ENCODE data around the gene MBNL1.

DNA sequence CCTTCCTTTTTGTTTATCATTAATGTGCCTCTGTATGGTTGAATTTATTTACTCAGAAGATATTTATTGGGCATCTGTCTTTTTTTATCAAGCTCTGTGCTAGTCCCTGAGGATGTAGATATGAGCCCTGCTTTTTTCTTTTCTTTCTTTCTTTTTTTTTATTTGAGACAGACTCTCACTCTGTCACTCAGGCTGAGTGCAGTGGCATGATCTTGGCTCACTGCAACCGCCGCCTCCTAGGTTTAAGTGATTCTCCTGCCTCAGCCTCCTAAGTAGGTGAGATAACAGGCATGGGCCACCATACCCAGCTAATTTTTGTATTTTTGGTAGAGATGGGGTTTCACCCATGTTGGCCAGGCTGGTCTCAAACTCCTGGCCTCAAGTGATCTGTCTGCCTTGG lies 58.5 kb downstream of the MBNL1 start:
- TF ChIP-seq, protein P1, sequence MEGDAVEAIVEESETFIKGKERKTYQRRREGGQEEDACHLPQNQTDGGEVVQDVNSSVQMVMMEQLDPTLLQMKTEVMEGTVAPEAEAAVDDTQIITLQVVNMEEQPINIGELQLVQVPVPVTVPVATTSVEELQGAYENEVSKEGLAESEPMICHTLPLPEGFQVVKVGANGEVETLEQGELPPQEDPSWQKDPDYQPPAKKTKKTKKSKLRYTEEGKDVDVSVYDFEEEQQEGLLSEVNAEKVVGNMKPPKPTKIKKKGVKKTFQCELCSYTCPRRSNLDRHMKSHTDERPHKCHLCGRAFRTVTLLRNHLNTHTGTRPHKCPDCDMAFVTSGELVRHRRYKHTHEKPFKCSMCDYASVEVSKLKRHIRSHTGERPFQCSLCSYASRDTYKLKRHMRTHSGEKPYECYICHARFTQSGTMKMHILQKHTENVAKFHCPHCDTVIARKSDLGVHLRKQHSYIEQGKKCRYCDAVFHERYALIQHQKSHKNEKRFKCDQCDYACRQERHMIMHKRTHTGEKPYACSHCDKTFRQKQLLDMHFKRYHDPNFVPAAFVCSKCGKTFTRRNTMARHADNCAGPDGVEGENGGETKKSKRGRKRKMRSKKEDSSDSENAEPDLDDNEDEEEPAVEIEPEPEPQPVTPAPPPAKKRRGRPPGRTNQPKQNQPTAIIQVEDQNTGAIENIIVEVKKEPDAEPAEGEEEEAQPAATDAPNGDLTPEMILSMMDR (IDR thresholded peaks at IDR 0.05): no peak
- TF ChIP-seq POLR2A (IDR thresholded peaks at IDR 0.05): no peak

All from tibial nerve (tissue), 3 donors.